Superior temporal gyrus (tissue), 1 donor: ENCODE measurements around the gene ITGB6.
A peak's percentile ranks its signal among the peaks of the same experiment; 100 is the strongest.

Source experiments
- DNase-seq: peaks from one replicate; pipeline ENCODE4 v3.0.0-alpha.2; 2016; ENCODE audit errors: extremely low spot score

The ITGB6 gene

GRCh38 chr2:160199683-160200389, at the start of gene ITGB6:
TSS of gene ITGB6 (minus strand) at chr2:160200272. CDS start at chr2:160200063, 209 bp downstream.
- DNase-seq: no peak

- no peak for DNase-seq
Observed at GRCh38 chr2:160247296-160248035, 47.4 kb upstream of the ITGB6 start.

- no peak for DNase-seq
Observed at GRCh38 chr2:160246356-160246755, 46.3 kb upstream of the ITGB6 start.

GRCh38 chr2:160245614-160246155, 45.6 kb upstream of the ITGB6 start:
- no peak for DNase-seq

- no peak for DNase-seq
Observed at GRCh38 chr2:160242893-160243564, 43.0 kb upstream of the ITGB6 start.

- no peak for DNase-seq
Observed at GRCh38 chr2:160241251-160242137, 41.4 kb upstream of the ITGB6 start.

- no peak for DNase-seq
Observed at GRCh38 chr2:160239436-160239835, 39.4 kb upstream of the ITGB6 start.

GRCh38 chr2:160238392-160238791, 38.3 kb upstream of the ITGB6 start:
- DNase-seq: no peak

- DNase-seq: no peak
Observed at GRCh38 chr2:160232905-160233475, 32.9 kb upstream of the ITGB6 start.

GRCh38 chr2:160229591-160229990, 29.5 kb upstream of the ITGB6 start:
- DNase-seq: no peak

- no peak for DNase-seq
Observed at GRCh38 chr2:160228141-160228917, 28.3 kb upstream of the ITGB6 start.

GRCh38 chr2:160227293-160227915, 27.3 kb upstream of the ITGB6 start:
- DNase-seq: no peak

- no peak for DNase-seq
Observed at GRCh38 chr2:160226367-160226766, 26.3 kb upstream of the ITGB6 start.

- no peak for DNase-seq
Observed at GRCh38 chr2:160225722-160226121, 25.6 kb upstream of the ITGB6 start.

GRCh38 chr2:160224507-160224906, 24.4 kb upstream of the ITGB6 start:
- DNase-seq: no peak

GRCh38 chr2:160224060-160224459, 24.0 kb upstream of the ITGB6 start:
- peak; percentile 30 for DNase-seq

GRCh38 chr2:160223560-160223959, 23.5 kb upstream of the ITGB6 start:
- DNase-seq: no peak

- no peak for DNase-seq
Observed at GRCh38 chr2:160222546-160223283, 22.6 kb upstream of the ITGB6 start.
